ENCODE data around the gene HSP90AA1.

The HSP90AA1 gene

GRCh38 chr14:102049258-102050025 lies 37.4 kb downstream of the HSP90AA1 start:
- intact Hi-C loops (cut with DNase I): loop anchor here (5.0 kb wide), 2 partner anchors 48 to 263 kb away; no protein-coding TSS in a partner anchor
- DNase-seq: peak in 9 of 10 donors; percentile 24 to 95 (median 70)

GRCh38 chr14:102047808-102048540 lies 38.9 kb downstream of the HSP90AA1 start:
- intact Hi-C loops (cut with DNase I): loop anchor here (5.0 kb wide), 2 partner anchors 49 to 264 kb away; no protein-coding TSS in a partner anchor
- DNase-seq: peak in 2 of 10 donors; percentile 70 to 71

- intact Hi-C loops (cut with DNase I): loop anchor here (5.0 kb wide), 2 partner anchors 51 to 266 kb away; no protein-coding TSS in a partner anchor
- DNase-seq: peak; percentile 55 to 96 (median 75)
These were observed 40.2 kb downstream of the HSP90AA1 start for GRCh38 chr14:102046337-102047278.

- intact Hi-C loops (cut with DNase I): no loop called here
- peak in 2 of 10 donors; percentile 56 to 72 for DNase-seq
These were observed 42.3 kb downstream of the HSP90AA1 start for GRCh38 chr14:102044566-102044965.

- peak in 5 of 10 donors; percentile 25 to 87 (median 54) for DNase-seq
- intact Hi-C loops (cut with DNase I): no loop called here
These were observed 43.4 kb downstream of the HSP90AA1 start for GRCh38 chr14:102043251-102044025.

- intact Hi-C loops (cut with DNase I): no loop called here
- DNase-seq: peak in 3 of 10 donors; percentile 50 to 57 (median 52)
These were observed 44.1 kb downstream of the HSP90AA1 start for GRCh38 chr14:102042699-102043098.

GRCh38 chr14:102040153-102040552 lies 46.7 kb downstream of the HSP90AA1 start:
- intact Hi-C loops (cut with DNase I): no loop called here

GRCh38 chr14:102039157-102039556 lies 47.7 kb downstream of the HSP90AA1 start:
- intact Hi-C loops (cut with DNase I): loop anchor here (10.0 kb wide), 1 partner anchor 54 kb away; no protein-coding TSS in a partner anchor
- peak in 2 of 10 donors; percentile 50 to 57 for DNase-seq

More at GRCh38 chr14:102040153-102040552, 46.7 kb downstream of the HSP90AA1 start:
- DNase-seq: peak in 1 of 10 donors; percentile 34

GRCh38 chr14:102037686-102038085 lies 49.2 kb downstream of the HSP90AA1 start:
- DNase-seq: peak in 1 of 10 donors; percentile 4
- intact Hi-C loops (cut with DNase I): loop anchor here (10.0 kb wide), 1 partner anchor 53 kb away; no protein-coding TSS in a partner anchor

GRCh38 chr14:102035914-102036313 lies 50.9 kb downstream of the HSP90AA1 start:
- no peak for DNase-seq
- intact Hi-C loops (cut with DNase I): loop anchor here (10.0 kb wide), 1 partner anchor 51 kb away; no protein-coding TSS in a partner anchor

- DNase-seq: peak in 2 of 10 donors; percentile 15 to 64
- intact Hi-C loops (cut with DNase I): loop anchor here (10.0 kb wide), 1 partner anchor 50 kb away; no protein-coding TSS in a partner anchor
These were observed 52.5 kb downstream of the HSP90AA1 start for GRCh38 chr14:102034301-102034700.

- intact Hi-C loops (cut with DNase I): loop anchor here (10.0 kb wide), 1 partner anchor 48 kb away; no protein-coding TSS in a partner anchor
- DNase-seq: peak in 2 of 10 donors; percentile 38 to 64
These were observed 53.6 kb downstream of the HSP90AA1 start for GRCh38 chr14:102033241-102033640.

All from posterior cingulate gyrus (tissue), 11 donors.